ENCODE results near the gene COX7A2.

DNA sequence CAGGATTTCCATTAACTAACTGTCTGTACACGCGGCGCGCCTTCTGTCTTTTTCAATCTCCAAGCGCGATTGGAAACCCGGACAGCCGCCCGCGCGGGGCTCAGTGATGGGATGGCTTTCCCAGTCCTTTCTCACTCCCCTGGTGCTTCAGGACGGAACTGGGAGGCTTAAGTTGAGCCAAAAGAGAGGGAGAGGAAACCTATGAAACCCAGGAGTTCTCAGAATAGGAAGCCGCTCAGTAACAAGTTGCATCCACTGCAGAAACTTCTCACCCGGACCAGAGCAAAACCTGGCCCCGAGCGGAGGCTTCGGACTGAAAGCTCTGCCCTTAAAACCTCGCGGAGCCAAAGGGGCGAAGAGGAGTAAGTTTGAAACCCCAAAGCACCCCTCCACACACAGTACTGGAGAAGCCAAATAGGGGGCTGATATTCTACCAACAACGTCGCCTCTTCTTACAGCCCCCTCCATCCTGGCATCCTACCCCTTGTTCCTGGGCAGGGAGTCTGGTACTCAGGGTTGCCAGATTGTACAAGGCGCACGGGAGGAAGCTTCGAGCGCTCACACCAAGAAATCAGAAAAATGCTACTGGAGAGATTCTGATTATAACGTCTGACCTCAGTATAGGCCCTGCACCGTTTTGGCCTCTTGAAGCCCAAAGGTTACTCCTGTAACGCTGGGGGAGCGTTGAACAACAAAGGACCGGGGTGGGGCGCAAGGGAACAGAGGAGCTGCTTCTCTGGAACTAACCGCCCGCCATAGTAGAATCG is 36.8 kb downstream of the COX7A2 start:
- TF ChIP-seq POLR2A (IDR thresholded peaks at IDR 0.05; ENCODE audit: borderline replicate concordance, extremely low read depth, insufficient read depth, insufficient read length) (no peak), EZH2 (IDR thresholded peaks at IDR 0.05) (no peak), SP1 (IDR thresholded peaks at IDR 0.05; ENCODE audit: low read depth) (no peak), SRF (IDR thresholded peaks at IDR 0.05; ENCODE audit: low read depth) (no peak), POLR2AphosphoS5 (IDR thresholded peaks at IDR 0.05; ENCODE audit: low read depth, low read length) (no peak)
- TF ChIP-seq, protein P1, sequence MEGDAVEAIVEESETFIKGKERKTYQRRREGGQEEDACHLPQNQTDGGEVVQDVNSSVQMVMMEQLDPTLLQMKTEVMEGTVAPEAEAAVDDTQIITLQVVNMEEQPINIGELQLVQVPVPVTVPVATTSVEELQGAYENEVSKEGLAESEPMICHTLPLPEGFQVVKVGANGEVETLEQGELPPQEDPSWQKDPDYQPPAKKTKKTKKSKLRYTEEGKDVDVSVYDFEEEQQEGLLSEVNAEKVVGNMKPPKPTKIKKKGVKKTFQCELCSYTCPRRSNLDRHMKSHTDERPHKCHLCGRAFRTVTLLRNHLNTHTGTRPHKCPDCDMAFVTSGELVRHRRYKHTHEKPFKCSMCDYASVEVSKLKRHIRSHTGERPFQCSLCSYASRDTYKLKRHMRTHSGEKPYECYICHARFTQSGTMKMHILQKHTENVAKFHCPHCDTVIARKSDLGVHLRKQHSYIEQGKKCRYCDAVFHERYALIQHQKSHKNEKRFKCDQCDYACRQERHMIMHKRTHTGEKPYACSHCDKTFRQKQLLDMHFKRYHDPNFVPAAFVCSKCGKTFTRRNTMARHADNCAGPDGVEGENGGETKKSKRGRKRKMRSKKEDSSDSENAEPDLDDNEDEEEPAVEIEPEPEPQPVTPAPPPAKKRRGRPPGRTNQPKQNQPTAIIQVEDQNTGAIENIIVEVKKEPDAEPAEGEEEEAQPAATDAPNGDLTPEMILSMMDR (IDR thresholded peaks at IDR 0.05 in 2 of 3, conservative IDR thresholded peaks at IDR 0.05 in 1 of 3; ENCODE audit: borderline replicate concordance in 1 of 3, insufficient read depth in 1 of 3, low read depth in 2 of 3, low read length in 2 of 3), result no peak
